ENCODE results near the gene ZSCAN1. TPM values are rescaled to one million over a fixed set of nuclear protein-coding genes. Genes with fewer than 3 reads are reported as not detected.

ZSCAN1 gene
- polyA plus RNA-seq, 3 donors, result 2.0 to 2.9 (median 2.5) TPM

Other genes starting within 250 kb of the ZSCAN1 start
- gene ZNF552, start 219.1 kb upstream of the ZSCAN1 start, polyA plus RNA-seq (ENCODE audit: insufficient read length in 3 of 3), result 10 to 100 TPM; 16.1 to 18.2 (median 17.3) TPM
- gene ZNF587B, start 203.7 kb upstream of the ZSCAN1 start, polyA plus RNA-seq (ENCODE audit: insufficient read length in 3 of 3), result 10 to 100 TPM; 14.0 to 15.1 (median 14.0) TPM
- 10 to 100 TPM; 18.4 to 24.2 (median 22.7) TPM for gene ZNF587, start 184.2 kb upstream of the ZSCAN1 start, polyA plus RNA-seq (ENCODE audit: insufficient read length in 3 of 3)
- gene ZNF814, start 145.0 kb upstream of the ZSCAN1 start, polyA plus RNA-seq (ENCODE audit: insufficient read length in 3 of 3), result 10 to 100 TPM; 52.9 to 54.8 (median 53.1) TPM
- gene ZNF417, start 117.4 kb upstream of the ZSCAN1 start, polyA plus RNA-seq (ENCODE audit: insufficient read length in 3 of 3), result 10 to 100 TPM; 20.3 to 29.4 (median 23.3) TPM
- gene ZNF418, start 98.6 kb upstream of the ZSCAN1 start, polyA plus RNA-seq (ENCODE audit: insufficient read length in 3 of 3), result 10 to 100 TPM; 18.7 to 24.2 (median 22.6) TPM
- gene ZNF256, start 86.3 kb upstream of the ZSCAN1 start, polyA plus RNA-seq (ENCODE audit: insufficient read length in 3 of 3), result 10 to 100 TPM in 1 of 3 donors, 1 to 10 TPM in 2; 8.7 to 10.8 (median 9.7) TPM
- gene C19orf18, start 59.5 kb upstream of the ZSCAN1 start, polyA plus RNA-seq (ENCODE audit: insufficient read length in 3 of 3), result 1 to 10 TPM; 1.5 to 2.1 (median 1.6) TPM
- gene ZNF606, start 31.2 kb upstream of the ZSCAN1 start, polyA plus RNA-seq (ENCODE audit: insufficient read length in 3 of 3), result 10 to 100 TPM; 27.8 to 31.2 (median 30.9) TPM
- 10 to 100 TPM; 20.0 to 24.0 (median 23.8) TPM for gene ZNF135, start 25.3 kb downstream of the ZSCAN1 start, polyA plus RNA-seq (ENCODE audit: insufficient read length in 3 of 3)
- gene ZSCAN18, start 64.2 kb downstream of the ZSCAN1 start, polyA plus RNA-seq (ENCODE audit: insufficient read length in 3 of 3), result 10 to 100 TPM; 73.4 to 79.4 (median 78.2) TPM
- gene ZNF329, start 116.8 kb downstream of the ZSCAN1 start, polyA plus RNA-seq (ENCODE audit: insufficient read length in 3 of 3), result 10 to 100 TPM; 25.6 to 26.3 (median 25.8) TPM
- gene ZNF274, start 149.0 kb downstream of the ZSCAN1 start, polyA plus RNA-seq (ENCODE audit: insufficient read length in 3 of 3), result 10 to 100 TPM; 17.6 to 19.5 (median 18.4) TPM
- gene ZNF544, start 194.9 kb downstream of the ZSCAN1 start, polyA plus RNA-seq (ENCODE audit: insufficient read length in 3 of 3), result 10 to 100 TPM; 28.3 to 37.8 (median 33.8) TPM
- 1 to 10 TPM; 6.1 to 6.6 (median 6.5) TPM for gene ZNF8, start 244.9 kb downstream of the ZSCAN1 start, polyA plus RNA-seq (ENCODE audit: insufficient read length in 3 of 3)

All from right renal cortex interstitium (tissue), 3 donors.